Inferior parietal cortex (tissue), 1 donor: ENCODE measurements around the gene ADCY6.
A peak's percentile ranks its signal among the peaks of the same experiment; 100 is the strongest.
"Not testable (repeated sequence)": the region's sequence is repeated elsewhere in the genome, so short reads cannot be mapped to it uniquely, and the experiment has no call there.

ENCODE experiments used
- DNase-seq: peaks from one replicate; pipeline ENCODE4 v3.0.0-alpha.2; 2016; ENCODE audit errors: extremely low spot score

The ADCY6 gene

DNA sequence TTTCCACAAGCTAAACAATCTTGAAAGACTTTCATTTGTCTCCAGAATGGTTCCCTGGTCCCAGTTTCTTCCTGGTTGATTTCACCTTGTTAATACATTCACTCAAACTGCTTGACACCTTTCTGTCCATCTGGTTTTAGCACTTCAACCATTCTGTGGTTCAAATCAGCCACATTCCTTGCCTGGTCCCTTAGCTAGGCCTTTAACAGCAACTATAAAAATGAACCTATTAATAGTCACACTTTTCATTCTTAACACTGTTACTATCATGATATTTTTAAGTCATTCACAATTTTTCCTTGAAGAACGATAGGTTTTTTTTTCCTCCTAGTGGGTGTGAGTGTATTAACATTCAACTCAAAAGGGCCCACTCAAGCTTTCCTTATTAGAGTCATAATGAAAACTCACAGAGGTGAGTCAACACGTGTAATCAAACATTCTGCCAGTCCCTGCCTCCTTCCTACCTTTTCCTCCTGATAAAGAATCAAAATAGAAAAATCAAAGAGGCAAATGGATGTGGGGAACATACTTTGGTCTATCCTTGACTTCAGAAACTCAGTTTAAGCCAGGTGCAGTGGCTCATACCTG lies 38.0 kb downstream of the ADCY6 start:
- DNase-seq: no peak

DNA sequence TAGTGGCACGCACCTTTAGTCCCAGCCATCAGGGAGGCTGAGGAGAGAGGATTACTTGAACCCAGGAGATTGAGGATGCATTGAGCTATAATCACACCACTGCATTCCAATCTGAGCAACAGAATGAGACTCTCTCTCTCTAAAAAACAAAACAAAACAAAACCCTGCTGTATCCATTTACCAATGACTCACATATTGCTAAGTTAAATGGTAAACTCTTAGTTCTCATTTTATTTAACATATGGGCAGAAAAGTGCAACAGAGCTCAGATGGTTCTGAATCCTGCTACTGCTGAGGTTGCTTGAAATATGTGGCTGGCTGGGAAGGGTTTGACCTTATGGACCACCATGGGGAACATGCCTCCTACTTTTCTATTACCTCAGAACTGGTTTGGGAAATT lies 38.7 kb downstream of the ADCY6 start:
- no peak for DNase-seq

DNA sequence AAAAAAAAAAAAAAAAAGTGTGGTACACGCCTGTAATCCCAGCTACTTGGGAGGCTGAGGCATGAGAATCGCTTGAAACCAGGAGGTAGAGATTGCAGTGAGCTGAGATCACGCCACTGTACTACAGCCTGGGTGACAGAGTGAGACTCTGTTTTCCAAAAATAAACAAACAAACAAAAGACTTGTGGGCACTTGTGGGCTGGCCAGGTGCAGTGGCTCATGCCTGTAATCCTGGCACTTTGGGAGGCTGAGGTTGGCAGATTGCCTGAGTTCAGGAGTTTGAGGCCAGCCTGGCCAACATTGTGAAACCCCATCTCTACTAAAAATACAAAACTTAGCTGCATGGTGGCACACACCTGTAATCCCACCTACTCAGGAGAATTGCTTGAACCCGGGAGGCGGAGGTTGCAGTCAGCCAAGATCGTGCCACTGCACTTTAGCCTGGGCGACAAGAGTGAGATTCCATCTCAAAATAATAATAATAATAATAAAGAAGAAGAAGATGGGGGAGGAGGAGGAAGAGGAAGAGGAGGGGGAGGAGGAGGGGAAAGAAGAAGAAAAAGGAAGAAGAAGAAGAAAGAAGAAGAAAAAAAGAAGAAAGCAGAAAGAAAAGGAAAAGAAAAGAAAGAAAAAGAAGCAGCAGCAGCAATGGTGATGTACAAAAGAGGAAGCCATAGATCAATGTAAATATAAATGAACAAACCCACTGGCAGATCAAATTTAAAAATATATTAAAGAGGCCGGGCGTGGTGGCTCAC lies 44.5 kb downstream of the ADCY6 start:
- DNase-seq: no peak

- DNase-seq: no peak
These were observed 49.1 kb downstream of the ADCY6 start for GRCh38 chr12:48739618-48740269.

- DNase-seq: no peak
These were observed 52.4 kb downstream of the ADCY6 start for GRCh38 chr12:48736456-48736855.

GRCh38 chr12:48728807-48729206 lies 60.1 kb downstream of the ADCY6 start:
- DNase-seq: no peak

- DNase-seq: not testable (repeated sequence)
These were observed 68.2 kb downstream of the ADCY6 start for GRCh38 chr12:48720737-48721136.

DNA sequence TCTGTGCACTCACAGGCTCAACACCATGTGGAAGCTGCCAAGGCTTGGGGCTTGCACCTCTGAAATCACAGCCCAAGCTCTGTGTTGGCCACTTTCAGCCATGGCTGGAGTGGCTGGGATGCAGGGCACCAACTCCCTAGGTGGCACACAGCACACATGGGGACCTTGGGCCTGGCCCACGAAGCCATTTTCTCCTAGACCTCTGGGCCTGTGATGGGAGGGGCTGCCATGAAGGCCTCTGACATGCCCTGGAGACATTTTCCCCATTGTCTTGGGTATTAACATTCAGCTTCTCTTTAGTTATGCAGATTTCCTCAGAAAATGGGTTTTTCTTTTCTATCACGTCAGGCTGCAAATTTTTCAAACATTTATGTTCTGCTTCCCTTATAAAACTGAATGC lies 68.7 kb downstream of the ADCY6 start:
- not testable (repeated sequence) for DNase-seq

DNA sequence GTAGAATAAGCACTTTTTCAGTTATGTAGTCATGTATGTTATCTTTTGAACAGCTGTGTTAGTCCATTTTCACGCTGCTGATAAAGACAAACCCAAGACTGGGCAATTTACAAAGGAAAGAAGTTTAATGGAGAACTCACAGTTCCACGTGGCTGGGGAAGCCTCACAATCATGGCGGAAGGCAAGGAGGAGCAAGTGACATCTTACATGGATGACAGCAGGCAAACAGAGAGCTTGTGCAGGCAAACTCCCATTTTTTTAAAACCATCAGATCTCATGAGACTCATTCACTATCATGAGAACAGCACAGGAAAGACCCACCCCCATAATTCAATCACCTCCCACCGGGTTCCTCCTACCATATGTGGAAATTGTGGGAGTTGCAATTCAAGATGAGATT lies 69.9 kb downstream of the ADCY6 start:
- DNase-seq: not testable (repeated sequence)

DNA sequence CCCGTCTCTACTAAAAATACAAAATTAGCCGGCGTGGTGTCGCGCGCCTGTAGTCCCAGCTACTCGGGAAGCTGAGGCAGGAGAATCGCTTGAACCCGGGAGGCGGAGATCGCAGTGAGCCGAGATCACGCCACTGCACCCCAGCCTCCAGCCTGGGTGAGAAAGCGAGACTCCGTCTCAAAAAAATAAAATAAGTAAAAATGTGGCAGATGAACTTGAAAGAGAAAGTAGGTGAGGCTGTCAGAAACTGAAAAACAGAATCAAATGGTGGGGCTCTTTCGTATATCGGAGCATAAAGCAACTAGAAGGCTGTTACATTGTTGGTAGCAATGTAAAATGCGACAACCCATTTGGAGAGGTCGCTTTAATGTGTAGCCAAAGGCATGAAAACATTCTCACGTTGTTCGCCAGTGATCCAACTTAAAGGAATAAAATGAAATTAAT lies 71.6 kb downstream of the ADCY6 start:
- DNase-seq: peak; percentile 19

GRCh38 chr12:48716493-48717251 lies 72.2 kb downstream of the ADCY6 start, which contains the start of gene CCNT1:
TSS of gene CCNT1 (minus strand) at chr12:48716707. CDS start at chr12:48716675, 32 bp downstream.
- DNase-seq: peak; percentile 100
